ENCODE measurements around the gene YAP1. TPM values are rescaled to one million over a fixed set of nuclear protein-coding genes. Genes with fewer than 3 reads are reported as not detected.
"Not testable (repeated sequence)": the region's sequence is repeated elsewhere in the genome, so short reads cannot be mapped to it uniquely, and the experiment has no call there.

Gene YAP1
- total RNA-seq, 1 donor from 2014 or later = 84.2 TPM

- DNase-seq = no peak
These were observed 56.2 kb downstream of the YAP1 start for GRCh38 chr11:102166175-102167064.

DNA sequence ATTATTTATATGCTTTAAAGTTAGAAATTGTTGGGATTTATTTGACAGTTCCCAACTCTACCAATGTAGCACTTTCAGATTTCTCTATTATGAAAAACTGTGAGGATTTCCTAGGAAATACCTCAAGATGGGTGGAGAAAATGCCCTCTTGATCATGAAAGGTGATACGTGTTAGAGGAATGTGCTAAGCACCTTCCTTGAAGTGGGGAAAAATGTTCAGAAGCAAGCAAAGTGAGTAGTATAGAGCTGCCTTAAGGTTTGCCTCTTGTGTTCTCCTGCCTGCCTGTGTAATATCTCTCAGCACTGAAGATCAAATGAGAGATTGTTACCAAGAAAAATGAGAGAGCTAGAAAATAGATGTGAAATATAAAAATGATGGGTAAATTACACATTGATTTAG, 58.2 kb downstream of the YAP1 start:
- no peak for DNase-seq

DNA sequence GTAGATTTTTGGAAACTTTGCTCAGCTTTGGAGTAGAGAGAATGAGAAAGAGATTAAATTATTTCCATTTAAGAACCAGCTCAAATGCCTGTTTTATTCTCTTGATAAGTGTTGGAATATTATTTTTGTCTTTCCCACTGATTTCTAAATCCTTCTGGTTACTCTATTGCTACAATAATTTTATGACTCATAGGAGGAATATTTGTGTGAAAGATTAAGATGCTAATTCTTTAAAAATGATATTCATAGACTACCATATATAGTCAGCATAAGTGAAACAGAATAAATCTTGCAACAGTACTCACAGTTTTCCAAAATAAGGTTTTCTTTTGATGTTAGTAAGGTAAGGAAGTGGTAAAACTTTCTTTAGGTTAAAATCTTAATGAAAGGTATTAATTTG, 60.9 kb downstream of the YAP1 start:
- no peak for DNase-seq

- DNase-seq = peak; percentile 20
These were observed 62.0 kb downstream of the YAP1 start for GRCh38 chr11:102172127-102172848.

- DNase-seq = no peak
These were observed 66.9 kb downstream of the YAP1 start for GRCh38 chr11:102177126-102177525.

- DNase-seq = peak; percentile 80
These were observed 67.9 kb downstream of the YAP1 start for GRCh38 chr11:102177974-102178631.

- DNase-seq = no peak
These were observed 69.1 kb downstream of the YAP1 start for GRCh38 chr11:102179371-102179770.

DNA sequence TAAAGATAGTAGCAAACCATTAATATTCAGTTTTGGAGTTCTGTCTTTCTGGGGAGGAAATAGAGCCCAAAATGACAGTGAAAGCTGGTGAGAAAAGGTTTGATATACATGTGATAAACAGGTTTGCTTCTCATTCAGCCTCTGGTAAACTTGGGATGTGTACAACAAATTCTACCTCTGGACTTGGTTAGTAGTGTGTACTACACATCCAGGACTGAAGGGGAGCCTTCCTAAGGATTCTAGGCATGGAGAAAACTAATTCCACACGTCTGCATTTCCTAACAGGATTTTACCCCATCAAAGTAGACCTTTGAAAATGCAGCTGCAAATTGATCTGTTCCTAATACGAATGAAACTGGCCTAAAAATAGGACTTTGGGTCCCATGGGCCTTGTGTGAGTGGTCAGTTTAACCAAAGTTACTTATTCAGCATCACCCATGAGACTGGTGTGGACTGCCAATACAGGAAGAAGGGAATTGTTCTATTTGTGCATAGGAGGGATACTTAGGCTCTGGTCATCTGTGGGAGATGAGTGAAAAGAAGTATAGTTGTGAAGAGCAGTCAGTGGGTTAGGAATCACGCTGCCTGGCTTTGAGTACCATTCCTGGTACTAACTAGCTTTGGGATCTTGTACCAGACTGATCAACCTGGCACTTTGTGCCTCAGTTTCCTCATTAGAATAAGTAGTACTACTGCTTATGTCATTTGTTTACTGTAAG, 74.2 kb downstream of the YAP1 start:
- no peak for DNase-seq

GRCh38 chr11:102186551-102187191, 76.4 kb downstream of the YAP1 start:
- no peak for DNase-seq

DNA sequence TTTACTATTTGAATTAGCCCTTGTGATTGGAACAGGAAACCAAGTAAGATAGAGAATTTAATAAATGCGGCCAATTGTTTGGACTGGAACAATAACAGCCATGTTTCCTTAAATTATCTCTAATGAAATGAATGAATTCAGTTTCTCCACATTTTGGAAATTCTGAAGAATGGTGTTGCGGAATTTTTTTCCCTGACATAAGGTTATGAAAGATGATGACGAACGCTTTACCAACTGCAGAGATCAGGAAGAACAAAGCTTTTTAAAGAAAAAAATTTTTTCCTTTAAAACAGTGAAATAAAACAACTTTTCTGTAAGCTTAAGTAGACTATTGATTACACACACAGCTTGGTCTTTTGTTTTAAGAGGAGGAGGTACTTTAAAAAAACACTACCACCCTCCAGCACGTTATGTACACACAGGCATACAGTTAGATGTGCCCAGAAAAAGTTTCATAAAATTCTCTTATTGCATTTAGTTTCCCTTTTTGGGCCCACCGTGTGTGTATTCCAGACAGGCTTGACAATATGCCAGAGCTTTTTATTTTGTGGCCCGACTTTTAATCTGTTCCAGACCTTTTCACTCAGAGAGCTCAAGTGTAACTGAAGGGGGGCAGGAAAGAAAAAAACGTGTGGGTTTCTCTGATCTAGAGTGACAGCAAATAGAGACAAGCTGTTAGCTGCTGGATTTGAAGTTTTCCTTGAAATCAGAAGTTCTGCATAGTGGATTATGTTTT, 77.3 kb downstream of the YAP1 start:
- no peak for DNase-seq

DNA sequence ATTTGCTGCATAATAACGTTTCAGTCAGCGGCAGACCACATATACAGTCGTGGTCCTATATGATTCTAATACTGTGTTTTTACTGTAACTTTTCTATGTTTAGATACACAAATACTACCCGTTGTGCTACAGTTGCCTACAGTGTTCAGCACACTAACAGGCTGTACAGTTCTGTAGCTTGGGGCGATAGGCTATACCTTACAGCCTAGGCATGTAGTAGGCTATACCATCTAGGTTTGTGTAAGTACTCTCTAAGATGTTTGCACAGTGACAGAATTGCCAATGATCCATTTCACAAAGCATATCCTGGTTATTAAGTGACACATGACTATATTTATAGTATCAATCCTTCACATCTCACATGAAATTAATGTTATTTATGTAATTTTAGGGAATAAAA, 78.2 kb downstream of the YAP1 start:
- DNase-seq = no peak

DNA sequence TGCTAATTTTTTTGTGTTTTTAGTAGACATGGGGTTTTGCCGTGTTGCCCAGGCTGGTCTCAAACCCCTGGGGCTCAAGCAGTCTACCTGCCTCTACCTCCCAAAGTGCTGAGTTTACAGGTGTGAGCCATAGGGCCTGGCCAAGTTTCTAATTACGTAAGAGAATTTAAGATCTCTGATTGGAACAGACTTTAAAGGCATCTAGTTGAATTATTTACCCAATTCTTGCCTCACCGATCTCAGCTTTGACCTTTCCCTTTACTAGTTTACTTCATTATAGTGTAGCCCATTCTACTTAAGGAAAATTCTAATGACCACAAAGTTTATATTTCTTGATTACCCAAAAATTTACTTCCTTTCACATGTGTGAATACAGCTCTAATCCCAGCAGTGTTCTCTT, 81.6 kb downstream of the YAP1 start:
- no peak for DNase-seq

- DNase-seq = no peak
These were observed 82.3 kb downstream of the YAP1 start for GRCh38 chr11:102192349-102193066.

DNA sequence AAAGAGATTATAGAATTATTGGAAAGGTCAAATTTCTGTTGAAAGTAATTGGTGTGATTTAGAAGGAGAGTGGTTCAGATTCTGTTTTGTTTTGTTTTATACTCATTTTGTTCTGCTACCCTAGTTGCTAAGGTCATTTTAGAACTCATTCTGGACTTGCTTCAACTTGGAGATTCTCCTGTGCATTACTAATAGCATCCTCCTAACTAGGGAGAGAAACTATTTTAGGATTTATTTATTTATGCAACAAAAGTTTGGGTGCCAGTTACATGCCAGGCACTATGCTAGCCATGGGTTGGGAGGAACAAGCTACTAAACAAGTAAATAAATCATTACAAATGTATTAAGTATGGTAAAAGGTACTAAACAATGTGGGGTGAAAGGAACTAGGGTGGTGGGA, 84.0 kb downstream of the YAP1 start:
- DNase-seq = no peak

- no peak for DNase-seq
These were observed 84.7 kb downstream of the YAP1 start for GRCh38 chr11:102194990-102195389.

- no peak for DNase-seq
These were observed 86.1 kb downstream of the YAP1 start for GRCh38 chr11:102196351-102196750.

- no peak for DNase-seq
These were observed 86.6 kb downstream of the YAP1 start for GRCh38 chr11:102196816-102197215.

- DNase-seq = no peak
These were observed 87.5 kb downstream of the YAP1 start for GRCh38 chr11:102197670-102198139.

GRCh38 chr11:102199673-102200072, 89.4 kb downstream of the YAP1 start:
- no peak for DNase-seq

GRCh38 chr11:102200325-102200724, 90.1 kb downstream of the YAP1 start:
- not testable (repeated sequence) for DNase-seq

GRCh38 chr11:102201776-102202175, 91.5 kb downstream of the YAP1 start:
- no peak for DNase-seq

All from dermis blood vessel endothelial cell (primary cell).